Eye (tissue), 1 donor: ENCODE measurements around the gene TAS2R60.
"Not testable (repeated sequence)": the region's sequence is repeated elsewhere in the genome, so short reads cannot be mapped to it uniquely, and the experiment has no call there.

Experiments used
- DNase-seq: peaks from one replicate; pipeline ENCODE4 v3.0.0-alpha.2; 2015

Gene TAS2R60

DNA sequence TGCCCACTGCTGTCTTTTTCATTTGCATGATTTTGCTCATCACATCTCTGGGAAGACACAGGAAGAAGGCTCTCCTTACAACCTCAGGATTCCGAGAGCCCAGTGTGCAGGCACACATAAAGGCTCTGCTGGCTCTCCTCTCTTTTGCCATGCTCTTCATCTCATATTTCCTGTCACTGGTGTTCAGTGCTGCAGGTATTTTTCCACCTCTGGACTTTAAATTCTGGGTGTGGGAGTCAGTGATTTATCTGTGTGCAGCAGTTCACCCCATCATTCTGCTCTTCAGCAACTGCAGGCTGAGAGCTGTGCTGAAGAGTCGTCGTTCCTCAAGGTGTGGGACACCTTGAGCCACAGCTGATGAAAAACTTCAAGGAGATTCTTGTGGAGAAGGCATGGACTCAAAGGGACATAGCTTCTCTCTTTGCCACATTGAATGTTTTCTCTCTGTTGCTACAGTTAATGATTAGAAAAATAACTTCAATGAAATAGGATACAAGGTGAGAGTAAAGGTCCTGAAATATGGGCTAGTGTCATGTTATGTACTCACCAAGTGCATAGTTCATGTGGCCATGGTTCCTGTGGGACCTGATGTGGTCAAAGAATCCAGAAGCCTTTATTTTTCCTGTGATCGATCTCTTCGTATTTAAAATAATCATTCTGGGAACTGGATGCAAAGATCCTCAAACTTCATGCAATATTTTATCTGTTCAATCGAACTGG lies 970 bp downstream of the TAS2R60 start:
- no peak for DNase-seq

DNA sequence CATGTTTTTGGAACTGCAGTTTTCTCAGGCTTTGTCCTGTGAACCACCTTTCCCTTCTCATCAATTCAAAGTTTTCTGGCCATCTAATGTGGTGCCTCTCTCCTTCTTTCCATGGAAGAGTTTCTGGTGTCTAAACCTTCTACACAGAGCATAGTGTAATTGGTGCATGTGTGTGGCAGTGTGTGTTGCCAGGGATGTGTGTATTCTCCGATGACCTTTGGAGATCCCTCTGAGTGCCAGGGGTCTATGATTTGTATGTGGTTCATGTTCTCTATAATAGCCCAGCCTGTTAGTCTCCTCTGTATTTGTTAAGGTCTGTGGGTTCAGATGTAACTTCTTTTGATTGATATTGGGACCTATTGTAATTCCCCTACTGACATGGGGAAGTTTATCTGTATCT lies 1.5 kb downstream of the TAS2R60 start:
- DNase-seq: no peak

DNA sequence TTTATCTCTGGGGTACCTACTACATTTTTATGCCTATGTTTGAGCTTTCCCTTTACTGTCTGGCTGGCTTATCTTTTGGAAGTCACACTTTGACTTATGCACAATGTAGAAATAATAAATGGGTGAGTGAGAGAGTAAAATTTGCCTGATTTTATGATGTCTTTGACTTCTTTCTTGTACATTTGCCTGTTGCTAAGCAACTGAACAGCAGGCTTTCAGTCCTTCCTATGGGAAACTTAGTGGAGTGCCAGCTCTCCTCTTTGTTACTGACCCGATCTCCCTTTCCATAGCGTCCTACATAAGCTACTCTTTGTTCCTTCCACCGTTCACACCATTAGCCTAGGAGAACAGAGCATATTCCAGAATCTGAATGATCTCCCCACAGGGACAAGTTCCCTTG lies 4.2 kb downstream of the TAS2R60 start:
- peak; percentile 42 for DNase-seq

DNA sequence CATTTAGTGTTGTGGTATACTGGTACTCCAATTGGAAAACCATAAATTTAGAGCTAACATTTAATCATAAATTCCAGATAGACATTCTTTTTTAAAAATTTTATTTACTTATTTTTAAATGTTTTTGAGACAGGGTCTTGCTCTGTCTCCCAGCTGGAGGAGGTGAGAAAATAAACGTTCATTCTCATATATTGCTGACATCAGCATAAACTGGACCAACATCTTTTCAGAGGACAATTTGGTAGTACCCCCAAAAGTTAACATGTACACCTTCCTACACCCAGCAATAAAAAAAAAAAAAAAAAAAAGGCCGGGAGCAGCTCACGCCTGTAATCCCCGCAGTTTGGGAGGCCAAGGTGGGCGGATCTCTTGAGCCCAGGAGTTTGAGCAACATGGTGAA lies 5.2 kb downstream of the TAS2R60 start:
- DNase-seq: no peak

- no peak for DNase-seq
Measured at GRCh38 chr7:143449793-143450192, 6.5 kb downstream of the TAS2R60 start.

DNA sequence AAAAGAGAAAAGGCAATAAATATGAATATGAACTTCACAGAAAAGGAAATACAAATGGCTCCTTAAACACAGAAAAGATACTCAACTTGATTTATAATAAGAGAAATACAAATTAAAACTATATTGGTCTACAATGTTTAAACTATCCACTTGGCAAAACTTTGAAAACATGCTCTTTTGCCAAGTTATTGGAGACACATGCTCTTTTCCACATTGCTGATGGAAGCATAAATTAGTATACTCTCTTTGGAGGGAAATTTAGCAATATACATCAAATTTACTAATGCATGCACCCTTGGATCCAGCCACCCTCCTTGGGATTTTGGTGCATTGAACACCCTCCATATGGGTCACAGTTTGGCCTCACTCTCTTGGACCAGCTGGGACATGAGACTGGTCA lies 7.9 kb downstream of the TAS2R60 start:
- peak; percentile 10 for DNase-seq

DNA sequence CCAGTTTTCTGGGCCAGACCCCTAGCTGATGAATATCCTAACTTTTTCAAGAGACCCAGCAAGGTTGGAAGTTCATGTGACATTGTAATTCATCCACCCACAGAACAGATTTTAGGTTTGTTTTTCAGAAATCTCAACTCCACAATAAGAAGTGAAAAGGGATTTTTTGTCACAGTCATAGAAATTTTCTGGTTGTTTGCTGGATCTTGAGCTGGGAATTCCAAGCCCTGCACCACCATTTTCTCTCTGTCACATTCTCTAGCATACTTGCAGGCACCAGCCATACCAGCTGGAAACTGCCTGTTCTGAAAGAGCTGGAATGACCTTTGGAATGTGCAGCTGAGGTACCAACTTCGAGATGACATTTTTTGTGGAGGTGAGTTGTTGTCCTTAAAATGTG lies 8.5 kb downstream of the TAS2R60 start:
- no peak for DNase-seq

- DNase-seq: no peak
Measured at GRCh38 chr7:143452495-143452894, 9.2 kb downstream of the TAS2R60 start.

DNA sequence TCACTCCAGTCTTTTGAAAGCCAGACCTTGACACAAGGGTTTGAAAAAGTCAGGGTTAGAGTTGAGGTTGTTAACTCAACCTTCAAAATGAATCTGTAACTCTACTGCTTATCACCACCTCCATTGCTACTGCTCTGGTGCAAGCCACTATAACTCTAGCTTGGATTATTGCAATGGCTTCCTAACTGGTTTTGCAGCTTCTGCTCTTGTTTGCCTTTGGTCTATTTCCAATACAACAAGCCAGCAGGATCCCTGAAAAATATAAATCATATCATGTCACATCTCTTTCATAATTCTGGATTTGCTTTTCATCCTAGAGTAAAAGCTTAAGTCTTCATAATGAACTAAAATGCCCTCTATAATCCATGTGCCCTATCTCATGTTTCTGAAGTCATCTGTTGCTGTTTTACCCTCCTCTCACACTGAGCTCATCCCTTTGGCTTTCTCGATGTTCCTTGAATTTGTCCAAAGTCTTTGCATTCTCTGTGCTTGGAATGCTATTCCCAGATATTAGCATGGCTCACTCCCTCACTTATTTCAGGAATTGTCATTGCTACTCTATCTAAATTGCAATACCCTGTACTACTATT lies 10.9 kb downstream of the TAS2R60 start:
- no peak for DNase-seq

DNA sequence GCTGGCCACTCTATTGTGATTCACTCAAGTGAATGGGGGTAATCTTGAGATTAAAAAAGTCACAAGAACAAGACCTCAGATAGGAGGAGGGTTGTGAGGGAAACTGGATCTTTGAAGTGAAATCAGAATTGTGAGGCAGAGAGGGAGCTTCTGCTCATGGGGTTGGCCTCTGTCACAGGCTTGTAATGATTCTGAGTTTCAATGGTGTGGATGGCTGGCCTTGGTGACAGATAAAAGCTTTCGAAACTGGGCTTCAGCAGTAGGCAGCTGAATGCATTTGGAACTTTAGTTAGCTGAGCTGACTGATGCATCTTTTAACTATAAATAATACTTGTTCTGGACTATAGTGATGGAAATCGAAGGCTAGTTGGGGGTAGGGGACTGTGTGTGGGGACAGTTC lies 12.2 kb downstream of the TAS2R60 start:
- no peak for DNase-seq

DNA sequence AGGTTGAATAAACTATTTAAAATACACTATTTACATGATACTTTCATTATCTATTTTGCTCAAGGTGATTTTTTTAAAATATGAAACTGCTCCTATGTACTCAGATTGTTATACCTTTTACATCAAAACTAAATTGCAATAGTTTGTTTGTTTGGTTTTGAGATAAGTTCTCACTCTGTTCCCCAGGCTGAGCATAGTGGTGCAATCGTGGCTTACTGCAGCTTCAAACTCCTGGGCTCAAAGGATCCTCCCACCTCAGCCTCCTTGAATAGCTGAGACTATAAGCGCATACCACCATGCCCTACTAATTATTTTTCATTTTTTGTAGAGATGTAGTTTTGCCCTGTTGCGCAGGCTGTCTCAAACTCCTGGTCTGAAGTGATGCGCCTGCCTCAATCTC lies 12.7 kb downstream of the TAS2R60 start:
- no peak for DNase-seq

- DNase-seq: no peak
Measured at GRCh38 chr7:143456992-143457793, 13.9 kb downstream of the TAS2R60 start.

- DNase-seq: no peak
Measured at GRCh38 chr7:143458263-143458662, 15.0 kb downstream of the TAS2R60 start.

DNA sequence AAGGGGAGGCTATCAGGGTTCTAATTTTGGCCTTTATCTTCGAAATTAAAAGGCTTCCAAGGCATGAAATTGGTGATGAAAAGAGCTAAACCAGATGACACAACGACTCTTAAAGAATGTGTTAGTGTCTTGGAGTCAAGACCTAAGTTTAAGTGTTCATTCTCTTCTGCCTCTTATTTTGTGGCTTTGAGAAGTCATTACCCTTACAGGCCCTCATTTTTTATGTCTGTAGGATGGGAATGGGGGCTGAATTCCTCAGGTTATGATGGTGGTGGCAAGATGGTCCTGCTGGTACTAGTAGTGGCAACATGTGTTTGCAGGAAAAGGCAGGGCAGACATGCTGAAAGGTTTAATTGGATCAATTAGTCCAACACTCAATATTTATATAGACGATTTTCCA lies 15.4 kb downstream of the TAS2R60 start:
- no peak for DNase-seq

- DNase-seq: no peak
Measured at GRCh38 chr7:143459359-143459758, 16.1 kb downstream of the TAS2R60 start.

GRCh38 chr7:143460271-143460979 lies 17.2 kb downstream of the TAS2R60 start:
- DNase-seq: no peak

- no peak for DNase-seq
Measured at GRCh38 chr7:143462045-143462444, 18.8 kb downstream of the TAS2R60 start.

- no peak for DNase-seq
Measured at GRCh38 chr7:143463556-143463955, 20.3 kb downstream of the TAS2R60 start.

GRCh38 chr7:143463957-143464356 lies 20.7 kb downstream of the TAS2R60 start:
- DNase-seq: no peak

- no peak for DNase-seq
Measured at GRCh38 chr7:143467724-143468123, 24.5 kb downstream of the TAS2R60 start.

GRCh38 chr7:143472071-143472689 lies 28.9 kb downstream of the TAS2R60 start:
- DNase-seq: not testable (repeated sequence)

DNA sequence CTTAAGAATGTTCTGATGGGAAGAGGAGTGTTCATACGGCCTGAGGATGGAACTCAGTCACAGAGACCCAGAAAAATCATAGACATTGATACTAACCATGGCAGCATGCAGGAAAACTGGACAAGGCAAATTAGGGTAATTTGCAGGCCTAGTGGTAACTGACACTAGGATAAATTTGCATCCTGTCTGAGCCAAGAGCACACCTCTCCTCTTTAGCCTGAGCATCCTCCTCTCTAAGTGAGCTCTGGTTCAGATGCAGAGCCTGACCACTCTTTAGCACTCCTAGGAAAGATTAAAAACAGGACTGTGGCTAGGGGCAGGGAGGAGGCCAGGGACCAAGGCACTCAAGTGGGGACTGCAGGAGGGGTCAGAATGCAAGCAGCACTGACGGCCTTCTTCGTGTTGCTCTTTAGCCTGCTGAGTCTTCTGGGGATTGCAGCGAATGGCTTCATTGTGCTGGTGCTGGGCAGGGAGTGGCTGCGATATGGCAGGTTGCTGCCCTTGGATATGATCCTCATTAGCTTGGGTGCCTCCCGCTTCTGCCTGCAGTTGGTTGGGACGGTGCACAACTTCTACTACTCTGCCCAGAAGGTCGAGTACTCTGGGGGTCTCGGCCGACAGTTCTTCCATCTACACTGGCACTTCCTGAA lies 34.4 kb downstream of the TAS2R60 start, which contains the start of gene TAS2R41:
Gene TAS2R41 (plus strand): TSS at position 373 of the 650 bp plus-strand sequence. CDS start 0 bp downstream, at position 373.
- no peak for DNase-seq
